Pancreas (tissue), 10 donors: ENCODE data around the gene GABRR3. TPM values are rescaled to one million over a fixed set of nuclear protein-coding genes. Genes with fewer than 3 reads are reported as not detected.

ENCODE experiments used
- ATAC-seq, 4 donors: fragments of 200-7000 bp; cut with Tn5 transposase; one replicate each; pipeline versions ENCODE4 v1.8.0 to v1.9.1; 2020; ENCODE audit warnings: mild to moderate bottlenecking in 4 of 4, moderate library complexity in 4 of 4
- DNase-seq, 6 donors: peaks; one replicate each; pipeline ENCODE4 v3.0.0-alpha.2; 2020
- FAIRE-seq: peaks from 2 replicates; lab custom pipeline; 2012; peaks lifted over from hg19 to GRCh38; lab: Jason Lieb, UNC
- H3K27ac ChIP-seq, 4 donors: fragments of 200-600 bp; sonication (generic); 1 replicate in 3 of 4; 2 replicates in 1 of 4; pipeline versions ENCODE4 v1.5.0 to v1.8.0; 2020
- H3K27me3 ChIP-seq, 4 donors: fragments of 200-600 bp; one replicate each; pipeline ENCODE4 v1.8.0; 2021
- H3K36me3 ChIP-seq, 3 donors: fragments of 200-600 bp; sonication (generic) in 1 of 3; one replicate each; pipeline versions ENCODE4 v1.5.0 to v1.8.0; 2020 to 2021
- H3K4me1 ChIP-seq, 3 donors: fragments of 200-600 bp; one replicate each; pipeline ENCODE4 v1.8.0; 2021
- H3K4me3 ChIP-seq, 4 donors: fragments of 200-600 bp; sonication (generic) in 2 of 4; one replicate each; pipeline versions ENCODE4 v1.5.0 to v1.8.0; 2020 to 2021
- H3K9me3 ChIP-seq, 4 donors: fragments of 200-600 bp; one replicate each; pipeline ENCODE4 v1.8.0; 2021
- CTCF ChIP-seq, 4 donors: fragments of 200-600 bp; sonication (generic) in 3 of 4; IDR thresholded peaks; one replicate each; pipeline versions ENCODE4 v1.5.0 to v1.8.0; 2021; ENCODE audit warnings: antibody characterized with exemption in 4 of 4
- WGBS, 2 donors: extraction: QIAGEN DNeasy Blood & Tissue Kit; methylation state at CpG; one replicate each; pipeline ENCODE4 v1.1.7; 2013; 5-methylcytosine and 5-hydroxymethylcytosine counted together
- intact Hi-C, 3 donors: fragments of 100-400 bp; cut with DNase I; formaldehyde crosslinking; loops; one replicate each; pipeline versions ENCODE4 v1.11.1 to v1.14.2; 2022
- polyA plus RNA-seq, 2 donors: library from polyadenylated mRNA; stranded (reverse); fragments of 200-250 nt; gene quantifications; one replicate each; pipeline ENCODE4 v1.2.3, GENCODE V29; 2013
- total RNA-seq, 6 donors: library from RNA; stranded (reverse); fragmentation: NEBNext Ultra II Directional in 4 of 6; extraction: Animal tissue kit (Norgen Biotek cat#: 25700) in 4 of 6; gene quantifications; one replicate each; pipeline versions ENCODE4 v1.2.1 to v1.2.4, GENCODE V29; 2021 to 2023
- donor health status: healthy with polysubstance abuse.
- donor health status: DM: no; HTN: no; CAD: no; lungs with moderate emphysema.
- donor health status: DM: no; HTN: no; CAD: no.
- donor health status: control.
- donor health status: control.
- donor health status: Bipolar disorder and iron deficiency.
- donor health status: DM: yes; HTN: yes; CAD: no.
- donor health status: DM: no; HTN: no; CAD: no.
- donor health status: DM: no; HTN: no; CAD: no.
- donor health status: DM: yes; HTN: yes; CAD: no.

Gene GABRR3
- total and polyA plus RNA-seq, 8 donors: 0.02 TPM; not detected in 7

DNA sequence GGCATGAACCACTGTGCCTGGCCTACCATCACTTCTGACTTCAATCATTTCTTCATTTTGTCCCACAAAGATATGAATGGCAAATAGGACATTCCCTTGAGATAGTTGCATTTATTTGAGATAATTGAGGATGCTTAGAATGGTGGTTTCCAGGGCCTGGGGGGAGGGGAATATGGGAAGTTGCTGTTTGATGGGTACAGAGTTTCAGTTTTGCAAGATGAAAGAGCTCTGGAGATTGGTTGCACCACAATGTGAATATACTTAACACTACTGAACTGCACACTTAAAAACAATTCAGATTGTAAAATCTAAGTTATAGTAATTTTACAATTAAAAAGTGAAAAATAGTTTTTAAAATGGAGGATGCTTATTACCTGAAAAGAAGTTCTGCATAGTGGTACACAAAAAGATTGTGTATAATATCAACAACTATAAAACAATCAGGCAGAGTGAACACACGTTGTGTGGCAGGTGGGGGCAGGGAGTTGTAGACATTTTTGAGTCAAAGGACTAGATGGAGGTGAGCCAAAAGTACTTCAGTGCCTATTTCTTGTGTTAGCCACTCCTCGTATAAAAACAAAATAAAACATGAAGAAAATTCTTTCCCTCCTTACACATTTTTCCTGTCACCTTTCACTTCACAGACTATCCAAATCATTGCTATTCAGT lies 44.4 kb downstream of the GABRR3 start:
- Histone ChIP-seq H3K9me3 (no peaks in the 10 kb centered on the region), H3K36me3 (no peaks in the 10 kb centered on the region), H3K27me3 (no peaks in the 10 kb centered on the region), H3K27ac (no peak overlapping the region), H3K4me1 (peaks cover 0 to 9% (median 0%) of the 10 kb centered on the region in 3 donors), H3K4me3 (no peak overlapping the region)
- WGBS, 2 donors: 37 to 47% methylated on average over 2 of the region's 2 CpGs
- FAIRE-seq: no peak
- ATAC-seq: no peak
- intact Hi-C loops: no loop called here
- no peak for TF ChIP-seq CTCF (IDR thresholded peaks at IDR 0.05)
- no peak for DNase-seq

- H3K27me3 ChIP-seq: no peaks in the 10 kb centered on the region
- intact Hi-C loops: no loop called here
- DNase-seq (no peak), ATAC-seq (no peak), FAIRE-seq (no peak)
- no peaks in the 10 kb centered on the region for H3K36me3 ChIP-seq
- no peak overlapping the region for H3K4me3 ChIP-seq
- TF ChIP-seq CTCF (IDR thresholded peaks at IDR 0.05): no peak
- WGBS, 2 donors: 98 to 99% methylated on average over 3 of the region's 3 CpGs
- no peak overlapping the region for H3K27ac ChIP-seq
- H3K4me1 ChIP-seq: peaks cover 0 to 2% (median 0%) of the 10 kb centered on the region in 3 donors
- no peaks in the 10 kb centered on the region for H3K9me3 ChIP-seq
Measured at GRCh38 chr3:97988784-97989568, 46.1 kb downstream of the GABRR3 start.

DNA sequence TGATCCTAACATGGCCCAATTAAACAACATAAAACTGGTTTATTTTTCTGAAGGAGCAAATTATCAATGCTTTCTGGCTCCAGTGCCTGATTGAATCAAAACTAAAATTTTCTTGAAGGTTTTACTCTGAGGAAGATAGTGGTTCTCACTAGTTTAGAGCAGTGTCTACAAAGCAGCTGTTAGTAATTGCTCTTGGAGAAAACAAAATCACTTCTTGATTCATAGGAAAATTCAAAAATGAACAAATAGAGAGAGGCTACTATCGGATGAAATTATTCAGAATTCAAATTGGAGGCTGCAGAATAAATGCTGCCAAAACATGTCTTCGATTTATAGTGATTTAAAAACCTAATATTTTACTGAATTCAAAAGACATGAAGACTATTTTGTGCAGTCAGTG lies 47.8 kb downstream of the GABRR3 start:
- H3K4me3 ChIP-seq: no peak overlapping the region
- no peak for TF ChIP-seq CTCF (IDR thresholded peaks at IDR 0.05)
- FAIRE-seq (no peak), ATAC-seq (no peak), DNase-seq (no peak)
- H3K4me1 ChIP-seq: no peaks in the 10 kb centered on the region
- intact Hi-C loops: no loop called here
- WGBS, 2 donors: 77 to 85% methylated on average over 2 of the region's 2 CpGs
- no peaks in the 10 kb centered on the region for H3K9me3 ChIP-seq
- H3K36me3 ChIP-seq: no peaks in the 10 kb centered on the region
- H3K27me3 ChIP-seq: no peaks in the 10 kb centered on the region
- H3K27ac ChIP-seq: no peak overlapping the region

DNA sequence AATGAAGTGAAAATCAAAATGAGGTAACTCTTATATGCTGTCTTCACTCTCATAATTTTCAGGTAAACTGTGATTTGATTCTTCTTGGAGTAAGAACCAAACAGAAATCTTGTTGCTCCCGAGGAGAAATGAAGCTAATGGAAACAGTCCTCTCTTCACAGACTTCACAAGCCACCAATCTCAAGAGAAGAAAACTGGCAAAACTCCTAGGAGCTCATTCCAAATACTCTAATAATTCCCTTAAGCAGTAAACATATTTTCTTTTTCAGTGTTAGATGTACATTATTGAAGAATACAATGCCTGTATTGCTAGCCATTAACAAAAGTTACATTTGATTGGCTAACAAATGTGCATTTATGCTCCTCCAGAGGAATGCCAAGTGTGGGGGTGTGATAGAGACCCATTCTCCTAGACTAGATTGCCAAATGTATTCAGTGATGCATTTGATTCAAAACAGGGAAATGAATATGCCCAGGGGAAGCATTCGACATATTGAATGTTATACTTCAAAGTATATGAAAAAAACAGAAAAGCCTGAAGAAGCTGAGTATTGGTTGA lies 51.1 kb downstream of the GABRR3 start:
- DNase-seq (no peak), ATAC-seq (no peak)

More for the DNA sequence above, 51.1 kb downstream of the GABRR3 start:
- Histone ChIP-seq H3K36me3 (no peaks in the 10 kb centered on the region), H3K27me3 (no peaks in the 10 kb centered on the region), H3K27ac (no peak overlapping the region), H3K9me3 (no peaks in the 10 kb centered on the region), H3K4me1 (no peaks in the 10 kb centered on the region), H3K4me3 (no peak overlapping the region)
- intact Hi-C loops: no loop called here
- TF ChIP-seq CTCF (IDR thresholded peaks at IDR 0.05): no peak
- no peak for FAIRE-seq
- WGBS, 2 donors: 67 to 79% methylated on average over 2 of the region's 2 CpGs
